Neural cell (in vitro differentiated cells): Measurements from ENCODE around the gene SYPL2. TPM values are rescaled to one million over a fixed set of nuclear protein-coding genes. Genes with fewer than 3 reads are reported as not detected.

ENCODE experiments used
- H2AFZ ChIP-seq: fragments of 200-600, 300-800 bp; sonication (generic), shearing (Covaris generic); 2 replicates; pipeline ENCODE4 v1.6.0; 2014; ENCODE audit warnings: low read depth, mild to moderate bottlenecking, antibody characterized with exemption, low read length, moderate library complexity
- H3F3A ChIP-seq: fragments of 200-600 bp; shearing (Covaris generic); 2 replicates; pipeline ENCODE4 v1.6.1; 2016; ENCODE audit warnings: mild to moderate bottlenecking, moderate library complexity, mixed read lengths, antibody characterized with exemption, low read length; ENCODE audit not compliant: insufficient read depth, poor library complexity, severe bottlenecking
- H3K27ac ChIP-seq: fragments of 200-600, 300-800 bp; sonication (generic), shearing (Covaris generic); 2 replicates; pipeline ENCODE4 v1.5.1; 2014; ENCODE audit warnings: mild to moderate bottlenecking, low read length, moderate library complexity
- H3K27me3 ChIP-seq: fragments of 300-800, 200-600 bp; sonication (generic), shearing (Covaris generic); 2 replicates; pipeline ENCODE4 v1.6.0; 2014; ENCODE audit warnings: mild to moderate bottlenecking, low read depth, low read length, moderate library complexity; ENCODE audit not compliant: insufficient read depth
- H3K36me3 ChIP-seq: fragments of 300-800, 200-600 bp; sonication (generic), shearing (Covaris generic); 2 replicates; pipeline ENCODE4 v1.5.1; 2014; ENCODE audit warnings: mild to moderate bottlenecking, antibody characterized with exemption, low read length, moderate library complexity; ENCODE audit not compliant: insufficient read depth
- H3K4me2 ChIP-seq: fragments of 300-800, 200-600 bp; sonication (generic), shearing (Covaris generic); 2 replicates; pipeline ENCODE4 v1.6.0; 2014; ENCODE audit warnings: mild to moderate bottlenecking, low read length
- H3K4me3 ChIP-seq: fragments of 300-800, 200-600 bp; sonication (generic), shearing (Covaris generic); 2 replicates; pipeline ENCODE4 v1.5.1; 2014; ENCODE audit warnings: mild to moderate bottlenecking, low read length, moderate library complexity
- H3K79me2 ChIP-seq: fragments of 200-600 bp; shearing (Covaris generic); replicated peaks from 2 replicates; pipeline ENCODE4 v1.6.0; 2014; ENCODE audit warnings: mild to moderate bottlenecking, low read length, moderate library complexity; ENCODE audit not compliant: insufficient read depth
- H3K9ac ChIP-seq: fragments of 300-800, 200-600 bp; sonication (generic), shearing (Covaris generic); 2 replicates; pipeline ENCODE4 v1.6.1; 2016; ENCODE audit warnings: mild to moderate bottlenecking, low read length, mixed read lengths
- H3K9me2 ChIP-seq: fragments of 200-600 bp; shearing (Covaris generic); 2 replicates; pipeline ENCODE4 v1.6.1; 2016; ENCODE audit warnings: mild to moderate bottlenecking, low read length, mixed read lengths; ENCODE audit not compliant: insufficient read depth
- H3K9me3 ChIP-seq: fragments of 200-600, 300-800 bp; sonication (generic), shearing (Covaris generic); 2 replicates; pipeline ENCODE4 v1.6.1; 2016; ENCODE audit warnings: mild to moderate bottlenecking, mixed run types, low read length, moderate library complexity, mixed read lengths
- H4K20me1 ChIP-seq: fragments of 200-600 bp; shearing (Covaris generic); 2 replicates; pipeline ENCODE4 v1.6.1; 2016; ENCODE audit warnings: mild to moderate bottlenecking, mixed run types; ENCODE audit not compliant: insufficient read depth
- EP300 ChIP-seq: fragments of 450-650 bp; conservative IDR thresholded peaks from 2 replicates; pipeline ENCODE4 v1.6.1; 2014; ENCODE audit warnings: antibody characterized with exemption, mild to moderate bottlenecking, moderate library complexity; ENCODE audit not compliant: poor library complexity, severe bottlenecking
- EZH2 ChIP-seq: fragments of 200-600, 300-800 bp; shearing (Covaris generic), sonication (generic); IDR thresholded peaks from 2 replicates; pipeline ENCODE4 v1.6.1; 2014; ENCODE audit warnings: antibody characterized with exemption, low read length, borderline replicate concordance, mild to moderate bottlenecking; ENCODE audit not compliant: insufficient read depth, poor library complexity, severe bottlenecking
- MXI1 ChIP-seq: fragments of 450-650 bp; conservative IDR thresholded peaks from 2 replicates; pipeline ENCODE4 v1.6.1; 2014; ENCODE audit warnings: antibody characterized with exemption, mild to moderate bottlenecking; ENCODE audit not compliant: poor library complexity, severe bottlenecking
- POLR2AphosphoS5 ChIP-seq: IDR thresholded peaks from 2 replicates; pipeline ENCODE4 v1.6.1; 2012
- RAD21 ChIP-seq: fragments of 450-650 bp; conservative IDR thresholded peaks from 2 replicates; pipeline ENCODE4 v1.6.1; 2014; ENCODE audit warnings: antibody characterized with exemption, mild to moderate bottlenecking, moderate library complexity
- SMC3 ChIP-seq: fragments of 450-650 bp; conservative IDR thresholded peaks from 2 replicates; pipeline ENCODE4 v1.6.1; 2014; ENCODE audit warnings: antibody characterized with exemption, mild to moderate bottlenecking, moderate library complexity; ENCODE audit not compliant: poor library complexity
- TAF1 ChIP-seq: IDR thresholded peaks from 2 replicates; pipeline ENCODE4 v1.6.1; 2012; ENCODE audit warnings: low read depth
- polyA plus RNA-seq: library from polyadenylated mRNA; depleted of rRNA; stranded (reverse); fragments of >200 nt; gene quantifications from 2 replicates; pipeline ENCODE4 v1.2.3, GENCODE V29; 2014
- TF ChIP-seq, protein P1 (sequence below): IDR thresholded peaks from 2 replicates; pipeline ENCODE4 v1.6.1; 2012; ENCODE audit warnings: borderline replicate concordance
- TF ChIP-seq, protein P2 (sequence below): fragments of 450-650 bp; IDR thresholded peaks from 2 replicates; pipeline ENCODE4 v1.5.1; 2014; ENCODE audit warnings: antibody characterized with exemption, mild to moderate bottlenecking, moderate library complexity; ENCODE audit not compliant: poor library complexity, severe bottlenecking

Gene SYPL2
- polyA plus RNA-seq, 1 donor from 2014 or later: not detected

DNA sequence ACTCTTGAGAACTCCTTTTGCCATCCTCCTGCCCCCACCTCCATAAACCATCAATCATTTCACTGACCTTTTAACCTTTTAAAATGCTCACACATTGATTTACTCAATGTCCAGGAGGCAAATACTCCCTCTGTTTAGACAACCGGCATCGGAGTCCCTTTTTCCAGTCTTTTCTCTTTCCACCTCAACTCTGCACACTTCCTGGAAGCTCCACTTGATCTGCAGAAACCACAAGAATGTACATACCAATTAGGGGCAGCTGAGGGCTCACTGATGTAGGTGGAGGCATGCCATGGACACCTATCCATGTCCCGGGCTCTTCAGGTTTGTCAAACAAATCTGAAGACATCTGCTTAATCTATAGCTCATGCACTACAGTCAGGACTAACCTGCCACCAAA is 48.5 kb downstream of the SYPL2 start:
- no peaks in the 10 kb centered on the region for H3K79me2 ChIP-seq
- no peak overlapping the region for H3K4me2 ChIP-seq
- H3K36me3 ChIP-seq: no peaks in the 10 kb centered on the region
- H3K4me3 ChIP-seq: no peak overlapping the region
- no peaks in the 10 kb centered on the region for H3K9me3 ChIP-seq
- no peak for TF ChIP-seq EP300
- TF ChIP-seq SMC3: no peak
- TF ChIP-seq MXI1: no peak
- H3K27ac ChIP-seq: no peak overlapping the region
- no peaks in the 10 kb centered on the region for H4K20me1 ChIP-seq
- H2AFZ ChIP-seq: no peak overlapping the region
- no peaks in the 10 kb centered on the region for H3K27me3 ChIP-seq
- no peaks in the 10 kb centered on the region for H3F3A ChIP-seq
- no peaks in the 10 kb centered on the region for H3K9me2 ChIP-seq
- no peak overlapping the region for H3K9ac ChIP-seq

DNA sequence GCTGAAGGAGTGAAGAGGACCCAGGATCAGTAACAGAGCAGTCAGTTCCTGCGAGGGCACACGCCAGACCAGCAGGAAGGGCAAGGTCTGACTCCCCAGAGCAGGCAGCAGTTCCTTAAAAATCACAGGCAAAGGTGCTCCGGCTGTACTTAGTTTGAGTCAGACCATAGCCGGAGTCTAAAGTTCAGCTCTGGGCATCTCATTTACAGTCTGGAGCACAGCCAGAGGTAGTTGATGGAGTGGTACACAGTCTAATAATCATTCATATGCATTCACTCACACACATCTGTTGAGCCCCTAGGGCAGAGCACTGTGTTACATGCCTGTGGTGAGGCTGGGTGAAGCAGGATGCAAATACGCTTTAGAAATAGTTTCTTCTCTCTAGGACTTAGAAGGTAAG is 50.5 kb downstream of the SYPL2 start:
- H4K20me1 ChIP-seq: no peaks in the 10 kb centered on the region
- no peak overlapping the region for H3K27ac ChIP-seq
- H3K9me2 ChIP-seq: no peaks in the 10 kb centered on the region

More for the DNA sequence above, 50.5 kb downstream of the SYPL2 start:
- Histone ChIP-seq H3K9me3 (no peaks in the 10 kb centered on the region), H3F3A (no peaks in the 10 kb centered on the region), H3K79me2 (no peaks in the 10 kb centered on the region), H3K4me3 (no peak overlapping the region), H3K9ac (no peak overlapping the region), H2AFZ (no peak overlapping the region), H3K27me3 (no peaks in the 10 kb centered on the region), H3K4me2 (no peak overlapping the region), H3K36me3 (no peaks in the 10 kb centered on the region)
- TF ChIP-seq EP300: no peak
- TF ChIP-seq TAF1: no peak
- TF ChIP-seq, protein P1, sequence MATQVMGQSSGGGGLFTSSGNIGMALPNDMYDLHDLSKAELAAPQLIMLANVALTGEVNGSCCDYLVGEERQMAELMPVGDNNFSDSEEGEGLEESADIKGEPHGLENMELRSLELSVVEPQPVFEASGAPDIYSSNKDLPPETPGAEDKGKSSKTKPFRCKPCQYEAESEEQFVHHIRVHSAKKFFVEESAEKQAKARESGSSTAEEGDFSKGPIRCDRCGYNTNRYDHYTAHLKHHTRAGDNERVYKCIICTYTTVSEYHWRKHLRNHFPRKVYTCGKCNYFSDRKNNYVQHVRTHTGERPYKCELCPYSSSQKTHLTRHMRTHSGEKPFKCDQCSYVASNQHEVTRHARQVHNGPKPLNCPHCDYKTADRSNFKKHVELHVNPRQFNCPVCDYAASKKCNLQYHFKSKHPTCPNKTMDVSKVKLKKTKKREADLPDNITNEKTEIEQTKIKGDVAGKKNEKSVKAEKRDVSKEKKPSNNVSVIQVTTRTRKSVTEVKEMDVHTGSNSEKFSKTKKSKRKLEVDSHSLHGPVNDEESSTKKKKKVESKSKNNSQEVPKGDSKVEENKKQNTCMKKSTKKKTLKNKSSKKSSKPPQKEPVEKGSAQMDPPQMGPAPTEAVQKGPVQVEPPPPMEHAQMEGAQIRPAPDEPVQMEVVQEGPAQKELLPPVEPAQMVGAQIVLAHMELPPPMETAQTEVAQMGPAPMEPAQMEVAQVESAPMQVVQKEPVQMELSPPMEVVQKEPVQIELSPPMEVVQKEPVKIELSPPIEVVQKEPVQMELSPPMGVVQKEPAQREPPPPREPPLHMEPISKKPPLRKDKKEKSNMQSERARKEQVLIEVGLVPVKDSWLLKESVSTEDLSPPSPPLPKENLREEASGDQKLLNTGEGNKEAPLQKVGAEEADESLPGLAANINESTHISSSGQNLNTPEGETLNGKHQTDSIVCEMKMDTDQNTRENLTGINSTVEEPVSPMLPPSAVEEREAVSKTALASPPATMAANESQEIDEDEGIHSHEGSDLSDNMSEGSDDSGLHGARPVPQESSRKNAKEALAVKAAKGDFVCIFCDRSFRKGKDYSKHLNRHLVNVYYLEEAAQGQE: no peak
- TF ChIP-seq, protein P2, sequence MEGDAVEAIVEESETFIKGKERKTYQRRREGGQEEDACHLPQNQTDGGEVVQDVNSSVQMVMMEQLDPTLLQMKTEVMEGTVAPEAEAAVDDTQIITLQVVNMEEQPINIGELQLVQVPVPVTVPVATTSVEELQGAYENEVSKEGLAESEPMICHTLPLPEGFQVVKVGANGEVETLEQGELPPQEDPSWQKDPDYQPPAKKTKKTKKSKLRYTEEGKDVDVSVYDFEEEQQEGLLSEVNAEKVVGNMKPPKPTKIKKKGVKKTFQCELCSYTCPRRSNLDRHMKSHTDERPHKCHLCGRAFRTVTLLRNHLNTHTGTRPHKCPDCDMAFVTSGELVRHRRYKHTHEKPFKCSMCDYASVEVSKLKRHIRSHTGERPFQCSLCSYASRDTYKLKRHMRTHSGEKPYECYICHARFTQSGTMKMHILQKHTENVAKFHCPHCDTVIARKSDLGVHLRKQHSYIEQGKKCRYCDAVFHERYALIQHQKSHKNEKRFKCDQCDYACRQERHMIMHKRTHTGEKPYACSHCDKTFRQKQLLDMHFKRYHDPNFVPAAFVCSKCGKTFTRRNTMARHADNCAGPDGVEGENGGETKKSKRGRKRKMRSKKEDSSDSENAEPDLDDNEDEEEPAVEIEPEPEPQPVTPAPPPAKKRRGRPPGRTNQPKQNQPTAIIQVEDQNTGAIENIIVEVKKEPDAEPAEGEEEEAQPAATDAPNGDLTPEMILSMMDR: no peak
- no peak for TF ChIP-seq RAD21
- TF ChIP-seq POLR2AphosphoS5: no peak
- no peak for TF ChIP-seq SMC3
- TF ChIP-seq MXI1: no peak
- TF ChIP-seq EZH2: no peak
